Astrocyte of the cerebellum (primary cell): ENCODE data around the gene GZF1.

Source experiments
- DNase-seq: peaks from one replicate; pipeline ENCODE4 v3.0.0-alpha.2; 2011; ENCODE audit warnings: low read depth
- H3K4me3 ChIP-seq: 2 replicates; pipeline ENCODE4 v1.5.1; 2011; ENCODE audit warnings: mild to moderate bottlenecking, low read depth, low read length, moderate library complexity
- CTCF ChIP-seq: IDR thresholded peaks from 2 replicates; pipeline ENCODE4 v1.5.1; 2012; ENCODE audit warnings: low read length, low read depth, moderate library complexity, mild to moderate bottlenecking; ENCODE audit errors: missing control alignments
- in situ Hi-C: cut with HindIII; loops from 2 replicates; pipeline ENCODE4 v1.10.0; 2017; ENCODE audit warnings: low sequenced_read_pairs

Gene GZF1

GRCh38 chr20:23358923-23359593, 2.9 kb upstream of the GZF1 start:
- no peak for DNase-seq
- in situ Hi-C loops, result no loop called here
- no peak for TF ChIP-seq CTCF
- H3K4me3 ChIP-seq, result no peak overlapping the region

- no peak for TF ChIP-seq CTCF
- in situ Hi-C loops, result no loop called here
- no peak overlapping the region for H3K4me3 ChIP-seq
These were observed 1.5 kb upstream of the GZF1 start for GRCh38 chr20:23360531-23360930.

GRCh38 chr20:23361119-23361475, 885 bp upstream of the GZF1 start:
- no peak for DNase-seq
- H3K4me3 ChIP-seq, result peak overlapping the region; percentile 67
- in situ Hi-C loops, result no loop called here
- no peak for TF ChIP-seq CTCF

More at GRCh38 chr20:23360531-23360930, 1.5 kb upstream of the GZF1 start:
- DNase-seq, result no peak

- DNase-seq, result no peak
- in situ Hi-C loops, result no loop called here
These were observed 642 bp downstream of the GZF1 start for GRCh38 chr20:23362392-23363256.

GRCh38 chr20:23363257-23363649, 1.3 kb downstream of the GZF1 start:
- no peak for DNase-seq
- H3K4me3 ChIP-seq, result peak overlapping the region; percentile 80
- no peak for TF ChIP-seq CTCF
- in situ Hi-C loops, result no loop called here

More at GRCh38 chr20:23362392-23363256, 642 bp downstream of the GZF1 start:
- peak overlapping the region; percentile 80 for H3K4me3 ChIP-seq
- no peak for TF ChIP-seq CTCF

- H3K4me3 ChIP-seq, result no peak overlapping the region
- DNase-seq, result no peak
- in situ Hi-C loops, result no loop called here
- no peak for TF ChIP-seq CTCF
These were observed 3.6 kb downstream of the GZF1 start for GRCh38 chr20:23365390-23366165.
